GM19099 (cell line): Measurements from ENCODE around the gene TMEM184B.

ENCODE experiments used
- POLR2A ChIP-seq: IDR thresholded peaks from 3 replicates; pipeline ENCODE4 v1.6.1; 2011; ENCODE audit warnings: low read depth; ENCODE audit not compliant: insufficient read length; ENCODE audit errors: extremely low read depth

TMEM184B gene

GRCh38 chr22:38218661-38219622 lies 53.9 kb downstream of the TMEM184B start:
- no peak for TF ChIP-seq POLR2A

- no peak for TF ChIP-seq POLR2A
These were observed 57.4 kb downstream of the TMEM184B start for GRCh38 chr22:38215156-38216038.

- peak; percentile 33 for TF ChIP-seq POLR2A
These were observed 58.3 kb downstream of the TMEM184B start for GRCh38 chr22:38214302-38215056.

GRCh38 chr22:38213990-38214301 lies 58.9 kb downstream of the TMEM184B start:
- TF ChIP-seq POLR2A = no peak

- no peak for TF ChIP-seq POLR2A
These were observed 59.4 kb downstream of the TMEM184B start for GRCh38 chr22:38213319-38213989.

GRCh38 chr22:38212442-38212841 lies 60.4 kb downstream of the TMEM184B start:
- TF ChIP-seq POLR2A = no peak

- TF ChIP-seq POLR2A = no peak
These were observed 61.3 kb downstream of the TMEM184B start for GRCh38 chr22:38211556-38211955.

- TF ChIP-seq POLR2A = no peak
These were observed 64.2 kb downstream of the TMEM184B start for GRCh38 chr22:38208551-38208968.

GRCh38 chr22:38207898-38208432 lies 64.8 kb downstream of the TMEM184B start:
- no peak for TF ChIP-seq POLR2A

- TF ChIP-seq POLR2A = no peak
These were observed 67.3 kb downstream of the TMEM184B start for GRCh38 chr22:38205261-38206128.

- no peak for TF ChIP-seq POLR2A
These were observed 68.0 kb downstream of the TMEM184B start for GRCh38 chr22:38204784-38205183.

- no peak for TF ChIP-seq POLR2A
These were observed 68.8 kb downstream of the TMEM184B start for GRCh38 chr22:38203855-38204514.
